Keratinocyte (primary cell): ENCODE results near the gene DMRT1.

ENCODE experiments used
- EZH2 ChIP-seq: IDR thresholded peaks from one replicate; pipeline ENCODE4 v1.6.1; 2012; ENCODE audit warnings: inconsistent platforms, mild to moderate bottlenecking, low read length, moderate library complexity
- TF ChIP-seq, protein P1 (sequence below), 3 experiments: IDR thresholded peaks in 1 of 3; conservative IDR thresholded peaks in 1 of 3; optimal IDR thresholded peaks in 1 of 3; 2 replicates in 2 of 3; 3 replicates in 1 of 3; pipeline versions ENCODE3 to v1.5.1; 2011; ENCODE audit warnings: low read length in 3 of 3, mild to moderate bottlenecking in 3 of 3, moderate library complexity in 2 of 3, control low read depth in 1 of 3, inconsistent platforms in 1 of 3; ENCODE audit not compliant: insufficient read depth in 2 of 3; ENCODE audit errors: extremely low read depth in 1 of 3

DNA sequence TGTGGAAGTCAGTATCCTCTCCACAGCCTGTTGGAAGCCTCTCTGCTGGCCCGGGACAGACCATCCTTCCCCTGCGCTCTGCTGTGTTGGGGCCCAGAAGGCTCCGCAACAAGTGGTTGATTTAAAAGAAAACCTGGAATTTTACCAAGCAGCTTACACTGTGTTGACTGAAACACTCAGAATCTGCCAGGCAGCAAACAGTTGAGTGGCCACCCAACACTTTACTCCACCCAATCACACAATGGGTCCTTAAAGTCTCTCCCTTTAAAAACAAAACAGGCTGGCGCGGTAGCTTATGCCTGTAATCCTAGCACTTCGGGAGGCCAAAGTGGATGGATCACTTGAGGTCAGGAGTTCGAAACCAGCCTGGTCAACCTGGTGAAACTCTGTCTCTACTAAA is 107.0 kb downstream of the DMRT1 start:
- TF ChIP-seq, protein P1, sequence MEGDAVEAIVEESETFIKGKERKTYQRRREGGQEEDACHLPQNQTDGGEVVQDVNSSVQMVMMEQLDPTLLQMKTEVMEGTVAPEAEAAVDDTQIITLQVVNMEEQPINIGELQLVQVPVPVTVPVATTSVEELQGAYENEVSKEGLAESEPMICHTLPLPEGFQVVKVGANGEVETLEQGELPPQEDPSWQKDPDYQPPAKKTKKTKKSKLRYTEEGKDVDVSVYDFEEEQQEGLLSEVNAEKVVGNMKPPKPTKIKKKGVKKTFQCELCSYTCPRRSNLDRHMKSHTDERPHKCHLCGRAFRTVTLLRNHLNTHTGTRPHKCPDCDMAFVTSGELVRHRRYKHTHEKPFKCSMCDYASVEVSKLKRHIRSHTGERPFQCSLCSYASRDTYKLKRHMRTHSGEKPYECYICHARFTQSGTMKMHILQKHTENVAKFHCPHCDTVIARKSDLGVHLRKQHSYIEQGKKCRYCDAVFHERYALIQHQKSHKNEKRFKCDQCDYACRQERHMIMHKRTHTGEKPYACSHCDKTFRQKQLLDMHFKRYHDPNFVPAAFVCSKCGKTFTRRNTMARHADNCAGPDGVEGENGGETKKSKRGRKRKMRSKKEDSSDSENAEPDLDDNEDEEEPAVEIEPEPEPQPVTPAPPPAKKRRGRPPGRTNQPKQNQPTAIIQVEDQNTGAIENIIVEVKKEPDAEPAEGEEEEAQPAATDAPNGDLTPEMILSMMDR (optimal IDR thresholded peaks at IDR 0.05 in 1 of 3, IDR thresholded peaks at IDR 0.05 in 1 of 3, conservative IDR thresholded peaks at IDR 0.05 in 1 of 3; ENCODE audit: extremely low read depth in 1 of 3, insufficient read depth in 2 of 3, low read length in 3 of 3) = no peak
- no peak for TF ChIP-seq EZH2
